Liver (tissue), 9 donors: ENCODE data around the gene ARL3. TPM values are rescaled to one million over a fixed set of nuclear protein-coding genes. Genes with fewer than 3 reads are reported as not detected.

Source experiments
- DNase-seq: peaks from one replicate; pipeline ENCODE4 v3.0.0-alpha.2; 2017; ENCODE audit warnings: low spot score
- H3K27ac ChIP-seq, 2 donors: one replicate each; pipeline ENCODE4 v1.7.0; 2013; ENCODE audit warnings: inconsistent platforms in 2 of 2, low read length in 2 of 2, control low read depth in 1 of 2, low read depth in 1 of 2, mild to moderate bottlenecking in 1 of 2
- H3K27me3 ChIP-seq, 4 donors: one replicate each; pipeline versions ENCODE4 v1.6.1 to v1.7.0; 2013; ENCODE audit warnings: low read length in 3 of 4, inconsistent platforms in 1 of 4, mild to moderate bottlenecking in 1 of 4, moderate library complexity in 1 of 4; ENCODE audit not compliant: control insufficient read depth in 4 of 4, insufficient read depth in 4 of 4
- H3K36me3 ChIP-seq, 4 donors: one replicate each; pipeline versions ENCODE4 v1.6.1 to v1.7.0; 2013; ENCODE audit warnings: low read length in 3 of 4, mild to moderate bottlenecking in 3 of 4, low read depth in 1 of 4, moderate library complexity in 1 of 4; ENCODE audit not compliant: control insufficient read depth in 4 of 4, insufficient read depth in 3 of 4
- H3K4me1 ChIP-seq, 4 donors: one replicate each; pipeline versions ENCODE4 v1.6.1 to v1.7.0; 2013; ENCODE audit warnings: low read length in 3 of 4, mild to moderate bottlenecking in 3 of 4, moderate library complexity in 1 of 4; ENCODE audit not compliant: control insufficient read depth in 4 of 4, insufficient read depth in 4 of 4
- H3K4me3 ChIP-seq, 3 donors: one replicate each; pipeline versions ENCODE4 v1.6.1 to v1.7.0; 2013; ENCODE audit warnings: low read length in 3 of 3, control low read depth in 1 of 3, low read depth in 1 of 3, mild to moderate bottlenecking in 1 of 3
- H3K9ac ChIP-seq, 2 donors: one replicate each; pipeline ENCODE4 v1.7.0; 2013; ENCODE audit warnings: low read length in 2 of 2, mild to moderate bottlenecking in 2 of 2, moderate library complexity in 2 of 2, control low read depth in 1 of 2, low read depth in 1 of 2
- H3K9me3 ChIP-seq, 4 donors: one replicate each; pipeline versions ENCODE4 v1.6.1 to v1.7.0; 2013; ENCODE audit warnings: low read length in 3 of 4; ENCODE audit not compliant: control insufficient read depth in 4 of 4
- EGR1 ChIP-seq, 2 donors: IDR thresholded peaks; 2 replicates each; pipeline ENCODE4 v1.6.1; 2016 to 2018; ENCODE audit warnings: antibody characterized with exemption in 2 of 2, low read depth in 2 of 2
- FOXA2 ChIP-seq: IDR thresholded peaks from 2 replicates; pipeline ENCODE4 v1.6.1; 2016; ENCODE audit warnings: antibody characterized with exemption
- RXRA ChIP-seq, 2 donors: IDR thresholded peaks; 2 replicates each; pipeline ENCODE4 v1.6.1; 2017 to 2018; ENCODE audit warnings: antibody characterized with exemption in 2 of 2, mild to moderate bottlenecking in 1 of 2
- YY1 ChIP-seq: IDR thresholded peaks from 2 replicates; pipeline ENCODE4 v1.6.1; 2016; ENCODE audit warnings: antibody characterized with exemption, mild to moderate bottlenecking
- WGBS: extraction: QIAGEN DNeasy Blood & Tissue Kit; methylation state at CpG from one replicate; pipeline ENCODE4 v1.1.7; 2013; 5-methylcytosine and 5-hydroxymethylcytosine counted together
- polyA plus RNA-seq, 2 donors: library from polyadenylated mRNA; stranded (reverse) in 1 of 2; unstranded in 1 of 2; fragments of 200-250 nt in 1 of 2; fragments of >200 nt in 1 of 2; fragmentation: Nextera tagmentation in 1 of 2; extraction: Ambion mirVana in 1 of 2; gene quantifications; one replicate each; pipeline versions ENCODE4 v1.2.1 to v1.2.3, GENCODE V29; 2013 to 2015
- total RNA-seq, 2 donors: library from RNA; depleted of rRNA; stranded (reverse); fragments of >200 nt; gene quantifications; one replicate each; pipeline ENCODE4 v1.2.3, GENCODE V29; 2014
- TF ChIP-seq, protein P1 (sequence below): IDR thresholded peaks from 2 replicates; pipeline ENCODE4 v1.6.1; 2016; ENCODE audit warnings: antibody characterized with exemption, mild to moderate bottlenecking
- donor health status: healthy.
- donor health status: healthy.
- donor health status: healthy.
- donor health status: healthy.
- donor health status: healthy.

Gene ARL3
- total and polyA plus RNA-seq, 4 donors: 1.0 to 2.5 (median 2.3) TPM

DNA sequence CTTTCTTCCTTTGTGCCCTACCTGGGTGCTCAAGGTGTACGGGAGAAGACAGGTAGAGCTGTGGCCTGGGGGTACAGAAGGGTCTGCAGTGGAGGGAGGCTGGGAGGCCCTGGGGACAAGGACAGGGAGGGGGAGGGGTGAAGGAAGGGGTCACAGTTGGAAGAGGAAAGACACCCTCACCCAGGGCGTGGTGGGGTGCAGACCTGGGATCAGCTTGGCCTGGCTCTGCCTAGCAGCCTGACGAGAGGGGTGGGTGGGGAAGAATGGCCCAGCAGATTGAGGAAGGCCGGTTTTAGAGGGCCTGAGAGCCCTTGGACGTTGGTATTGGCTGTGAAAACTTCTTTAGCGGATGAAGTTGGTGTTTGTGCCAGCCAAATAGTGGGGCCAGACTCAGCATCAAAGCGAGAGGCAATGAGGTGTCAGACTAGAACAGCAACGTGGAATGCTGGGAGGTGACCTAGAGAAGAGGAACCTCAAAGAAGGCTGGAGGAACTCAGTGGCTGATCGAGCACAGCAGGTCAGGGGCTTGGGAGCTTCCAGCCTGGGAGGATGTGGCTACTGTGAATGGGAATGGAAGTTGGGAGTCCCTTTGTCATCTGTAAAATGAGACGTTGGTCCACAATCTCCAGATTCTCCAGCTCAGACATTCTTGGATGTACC is 88.0 kb downstream of the ARL3 start:
- no peak overlapping the region for H3K4me3 ChIP-seq
- peaks cover 0 to 7% (median 0%) of the 10 kb centered on the region in 4 donors for H3K36me3 ChIP-seq
- no peaks in the 10 kb centered on the region for H3K9me3 ChIP-seq
- no peak overlapping the region for H3K9ac ChIP-seq
- no peak overlapping the region for H3K27ac ChIP-seq
- TF ChIP-seq, protein P1, sequence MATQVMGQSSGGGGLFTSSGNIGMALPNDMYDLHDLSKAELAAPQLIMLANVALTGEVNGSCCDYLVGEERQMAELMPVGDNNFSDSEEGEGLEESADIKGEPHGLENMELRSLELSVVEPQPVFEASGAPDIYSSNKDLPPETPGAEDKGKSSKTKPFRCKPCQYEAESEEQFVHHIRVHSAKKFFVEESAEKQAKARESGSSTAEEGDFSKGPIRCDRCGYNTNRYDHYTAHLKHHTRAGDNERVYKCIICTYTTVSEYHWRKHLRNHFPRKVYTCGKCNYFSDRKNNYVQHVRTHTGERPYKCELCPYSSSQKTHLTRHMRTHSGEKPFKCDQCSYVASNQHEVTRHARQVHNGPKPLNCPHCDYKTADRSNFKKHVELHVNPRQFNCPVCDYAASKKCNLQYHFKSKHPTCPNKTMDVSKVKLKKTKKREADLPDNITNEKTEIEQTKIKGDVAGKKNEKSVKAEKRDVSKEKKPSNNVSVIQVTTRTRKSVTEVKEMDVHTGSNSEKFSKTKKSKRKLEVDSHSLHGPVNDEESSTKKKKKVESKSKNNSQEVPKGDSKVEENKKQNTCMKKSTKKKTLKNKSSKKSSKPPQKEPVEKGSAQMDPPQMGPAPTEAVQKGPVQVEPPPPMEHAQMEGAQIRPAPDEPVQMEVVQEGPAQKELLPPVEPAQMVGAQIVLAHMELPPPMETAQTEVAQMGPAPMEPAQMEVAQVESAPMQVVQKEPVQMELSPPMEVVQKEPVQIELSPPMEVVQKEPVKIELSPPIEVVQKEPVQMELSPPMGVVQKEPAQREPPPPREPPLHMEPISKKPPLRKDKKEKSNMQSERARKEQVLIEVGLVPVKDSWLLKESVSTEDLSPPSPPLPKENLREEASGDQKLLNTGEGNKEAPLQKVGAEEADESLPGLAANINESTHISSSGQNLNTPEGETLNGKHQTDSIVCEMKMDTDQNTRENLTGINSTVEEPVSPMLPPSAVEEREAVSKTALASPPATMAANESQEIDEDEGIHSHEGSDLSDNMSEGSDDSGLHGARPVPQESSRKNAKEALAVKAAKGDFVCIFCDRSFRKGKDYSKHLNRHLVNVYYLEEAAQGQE: no peak
- 86% methylated on average over 10 of the region's 10 CpGs for WGBS
- H3K4me1 ChIP-seq: peaks cover 16 to 28% (median 21%) of the 10 kb centered on the region in 4 donors
- no peak for DNase-seq
- H3K27me3 ChIP-seq: no peaks in the 10 kb centered on the region

DNA sequence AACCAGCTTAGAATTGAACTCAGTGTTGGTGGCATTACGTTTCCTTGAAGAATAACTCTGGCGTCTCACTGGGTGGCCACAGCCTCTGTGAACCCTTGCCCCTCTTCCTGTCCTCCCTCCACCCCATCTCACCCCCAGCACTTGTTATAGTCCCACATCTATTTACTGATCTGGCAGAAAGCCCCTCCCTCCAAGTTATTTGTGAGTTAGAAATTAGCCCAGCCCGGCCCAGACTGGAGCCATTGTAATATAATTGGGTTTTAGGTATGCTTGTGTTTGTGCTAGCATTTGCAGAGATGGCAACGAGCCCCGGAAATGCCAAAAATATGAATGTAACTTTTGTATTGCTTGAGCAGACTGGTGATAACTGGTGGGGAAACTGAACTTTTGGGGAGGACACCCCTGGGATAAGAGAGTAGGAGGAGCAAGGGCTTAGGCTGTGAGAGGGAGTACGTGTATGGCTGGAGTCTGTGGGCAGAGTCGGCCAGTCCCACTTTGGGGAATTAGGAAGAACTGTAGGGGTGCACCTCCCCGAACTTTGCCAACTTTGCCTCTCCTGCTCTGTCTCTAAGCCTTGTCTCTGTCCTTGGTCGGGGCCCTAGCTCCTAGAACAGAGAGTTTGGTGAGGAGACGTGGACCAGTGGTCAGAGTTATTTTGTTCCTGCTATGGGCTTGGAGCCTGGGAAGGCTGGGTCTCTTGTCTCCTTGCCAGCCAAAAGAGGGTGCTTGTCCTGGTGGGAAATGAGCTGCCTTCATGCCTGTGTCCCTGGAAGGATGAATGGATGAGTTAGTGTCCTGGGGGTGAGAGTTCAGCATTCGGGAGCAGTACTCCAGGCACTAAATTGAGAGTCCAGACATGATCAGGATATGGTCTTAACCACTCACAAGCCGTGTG is 89.2 kb downstream of the ARL3 start:
- Histone ChIP-seq H3K4me1 (peaks cover 16 to 35% (median 24%) of the 10 kb centered on the region in 4 donors), H3K27ac (no peak overlapping the region), H3K9me3 (no peaks in the 10 kb centered on the region), H3K27me3 (no peaks in the 10 kb centered on the region), H3K9ac (no peak overlapping the region), H3K36me3 (peaks cover 0 to 2% (median 0%) of the 10 kb centered on the region in 4 donors), H3K4me3 (no peak overlapping the region)
- WGBS: 86% methylated on average over 12 of the region's 12 CpGs
- DNase-seq: no peak
- TF ChIP-seq RXRA (IDR thresholded peaks at IDR 0.05): no peak
- TF ChIP-seq, protein P1: no peak
- TF ChIP-seq FOXA2: no peak
- no peak for TF ChIP-seq YY1

DNA sequence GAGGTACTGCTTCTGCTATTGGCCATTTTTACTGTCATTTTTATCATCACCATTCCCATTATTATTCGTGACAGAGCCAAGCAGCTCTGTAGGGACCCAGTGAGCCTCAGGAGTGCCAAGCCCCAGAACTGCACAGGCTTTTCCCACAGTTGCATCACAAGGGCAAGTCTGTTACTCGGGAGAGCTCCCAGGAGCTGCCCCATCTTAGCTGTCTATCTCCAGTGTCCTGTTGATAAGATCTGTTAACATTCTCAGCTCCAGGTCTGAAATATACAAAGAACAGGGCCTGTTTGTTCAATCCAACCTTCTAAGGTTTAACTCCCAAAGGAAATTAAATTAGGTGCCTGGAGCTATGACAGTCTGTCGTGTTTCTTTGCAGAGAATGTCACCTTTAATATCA is 90.1 kb downstream of the ARL3 start:
- no peaks in the 10 kb centered on the region for H3K27me3 ChIP-seq
- 94% methylated on average over 3 of the region's 3 CpGs for WGBS
- no peak for TF ChIP-seq EGR1 (IDR thresholded peaks at IDR 0.05; ENCODE audit: low read depth in 2 of 2)
- no peak overlapping the region for H3K27ac ChIP-seq
- H3K4me1 ChIP-seq: peaks cover 16 to 36% (median 27%) of the 10 kb centered on the region in 4 donors
- DNase-seq: no peak
- H3K9me3 ChIP-seq: no peaks in the 10 kb centered on the region
- H3K36me3 ChIP-seq: no peaks in the 10 kb centered on the region
- no peak overlapping the region for H3K4me3 ChIP-seq
- no peak overlapping the region for H3K9ac ChIP-seq

Other genes with a start within 250 kb of the ARL3 start
- gene ACTR1A, start 211.7 kb downstream of the ARL3 start, total RNA-seq: 10 to 100 TPM; 40.7 to 51.9 TPM
- gene ACTR1A, start 211.7 kb downstream of the ARL3 start, polyA plus RNA-seq: 10 to 100 TPM; 24.5 to 29.9 TPM
- 1 to 10 TPM; 2.6 to 3.8 TPM for gene SUFU, start 210.4 kb downstream of the ARL3 start, total RNA-seq
- gene SUFU, start 210.4 kb downstream of the ARL3 start, polyA plus RNA-seq: 1 to 10 TPM; 1.8 to 3.2 TPM
- gene TRIM8, start 69.9 kb downstream of the ARL3 start, total RNA-seq: 10 to 100 TPM; 21.8 to 39.5 TPM
- gene TRIM8, start 69.9 kb downstream of the ARL3 start, polyA plus RNA-seq: 10 to 100 TPM; 15.8 to 45.3 TPM
- 10 to 100 TPM; 18.1 to 22.6 TPM for gene SFXN2, start 239 bp upstream of the ARL3 start, total RNA-seq
- gene SFXN2, start 239 bp upstream of the ARL3 start, polyA plus RNA-seq: 10 to 100 TPM in 1 of 2 donors, 1 to 10 TPM in 1; 6.0 to 17.4 TPM
- gene WBP1L, start 29.6 kb upstream of the ARL3 start, total RNA-seq: 10 to 100 TPM; 25.3 to 43.6 TPM
- 10 to 100 TPM; 12.3 to 29.9 TPM for gene WBP1L, start 29.6 kb upstream of the ARL3 start, polyA plus RNA-seq
- gene CYP17A1, start 123.0 kb upstream of the ARL3 start, total RNA-seq: 1 to 10 TPM in 1 of 2 donors, not detected in 1; 1.0 TPM
- gene CYP17A1, start 123.0 kb upstream of the ARL3 start, polyA plus RNA-seq: 10 to 100 TPM in 1 of 2 donors, under 1 TPM in 1; 0.16 to 13.1 TPM
- 10 to 100 TPM; 30.0 to 30.6 TPM for gene BORCS7, start 139.9 kb upstream of the ARL3 start, total RNA-seq
- 10 to 100 TPM; 30.5 to 55.0 TPM for gene BORCS7, start 139.9 kb upstream of the ARL3 start, polyA plus RNA-seq
- 10 to 100 TPM; 18.8 to 38.1 TPM for gene AS3MT, start 155.1 kb upstream of the ARL3 start, total RNA-seq
- gene AS3MT, start 155.1 kb upstream of the ARL3 start, polyA plus RNA-seq: 10 to 100 TPM; 13.4 to 13.6 TPM
- gene CNNM2, start 203.9 kb upstream of the ARL3 start, total RNA-seq: 10 to 100 TPM; 10.2 to 10.8 TPM
- gene CNNM2, start 203.9 kb upstream of the ARL3 start, polyA plus RNA-seq: 1 to 10 TPM; 2.0 to 3.7 TPM